EH (cell line): Measurements from ENCODE around the gene TIAM2.

Source experiments
- DNase-seq: peaks from one replicate; pipeline ENCODE4 v3.0.0-alpha.2; 2015; ENCODE audit warnings: low read depth

The TIAM2 gene

GRCh38 chr6:155064303-155064702 is 69.2 kb downstream of the TIAM2 start:
- no peak for DNase-seq

DNA sequence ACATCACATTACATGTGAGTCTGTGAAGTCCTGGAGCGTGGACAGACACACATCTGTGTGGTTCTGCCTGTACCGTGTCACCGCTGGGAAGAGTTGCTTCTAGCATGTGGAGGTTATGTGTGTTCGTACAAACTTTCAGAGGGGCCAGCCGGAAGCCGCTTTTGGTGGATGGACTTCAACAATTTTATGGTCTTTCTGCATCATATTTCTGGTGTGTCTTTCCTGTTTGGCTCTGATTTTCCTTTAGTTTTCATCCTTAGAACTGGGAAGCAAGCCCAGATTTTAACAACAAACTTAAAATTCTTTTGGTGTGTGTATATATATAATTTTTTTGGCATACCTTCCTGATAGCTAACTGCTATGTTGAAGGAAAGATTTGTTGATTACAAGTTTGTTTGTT is 71.2 kb downstream of the TIAM2 start:
- DNase-seq = peak; percentile 84

GRCh38 chr6:155066921-155067680 is 72.0 kb downstream of the TIAM2 start:
- no peak for DNase-seq

DNA sequence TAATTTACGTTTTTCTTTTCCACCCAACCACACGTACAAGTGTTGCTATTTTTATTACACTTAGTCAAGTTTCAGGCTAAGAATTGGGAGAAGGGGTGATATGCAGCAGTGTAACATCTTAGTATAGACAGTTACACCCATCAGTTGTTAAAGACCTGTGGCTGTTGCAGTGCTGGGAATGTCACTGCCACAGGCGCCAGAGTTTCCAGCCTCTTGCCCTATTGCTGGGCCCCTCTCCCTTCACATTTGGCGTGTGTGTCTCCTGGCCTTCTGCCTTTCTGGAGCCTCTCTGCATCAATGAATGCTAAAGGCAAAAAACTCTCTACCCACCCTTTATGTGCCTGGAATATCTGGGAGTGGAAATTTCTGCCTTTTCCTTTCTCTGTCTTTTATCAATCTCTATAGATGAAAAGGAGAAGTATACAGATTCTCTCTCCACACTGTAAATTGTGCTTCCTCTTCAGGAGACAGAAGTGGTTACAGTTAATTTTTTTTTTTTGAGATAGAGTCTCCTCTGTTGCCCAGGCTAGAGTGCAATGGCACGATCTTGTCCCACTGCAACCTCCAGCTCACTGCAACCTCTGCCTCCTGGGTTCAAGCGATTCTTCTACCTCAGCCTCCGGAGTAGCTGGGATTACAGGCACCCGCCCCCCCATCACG is 73.0 kb downstream of the TIAM2 start:
- no peak for DNase-seq

GRCh38 chr6:155069543-155069942 is 74.4 kb downstream of the TIAM2 start:
- no peak for DNase-seq

- no peak for DNase-seq
Measured at GRCh38 chr6:155075930-155076695, 81.0 kb downstream of the TIAM2 start.

GRCh38 chr6:155077331-155077730 is 82.2 kb downstream of the TIAM2 start:
- peak; percentile 76 for DNase-seq

DNA sequence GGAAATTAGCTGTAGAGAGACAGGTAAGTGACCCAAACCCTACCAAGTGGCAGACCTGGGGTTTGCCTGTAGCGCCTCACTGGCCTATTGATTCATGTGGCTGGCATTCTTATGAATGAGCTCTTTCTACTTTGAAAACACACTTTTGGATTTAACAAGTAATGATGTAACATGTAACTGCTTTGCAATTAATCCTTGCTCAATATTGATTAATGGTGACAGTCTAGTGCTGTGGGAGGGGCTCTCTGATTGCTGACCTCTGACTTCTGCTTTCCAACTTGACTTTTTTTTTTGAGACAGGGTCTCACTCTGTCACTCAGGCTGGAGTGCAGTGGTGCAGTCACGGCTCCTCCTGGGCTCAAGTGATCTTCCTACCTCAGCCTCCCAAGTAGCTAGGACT is 82.7 kb downstream of the TIAM2 start:
- DNase-seq = no peak

- peak; percentile 58 for DNase-seq
Measured at GRCh38 chr6:155078331-155078745, 83.2 kb downstream of the TIAM2 start.

DNA sequence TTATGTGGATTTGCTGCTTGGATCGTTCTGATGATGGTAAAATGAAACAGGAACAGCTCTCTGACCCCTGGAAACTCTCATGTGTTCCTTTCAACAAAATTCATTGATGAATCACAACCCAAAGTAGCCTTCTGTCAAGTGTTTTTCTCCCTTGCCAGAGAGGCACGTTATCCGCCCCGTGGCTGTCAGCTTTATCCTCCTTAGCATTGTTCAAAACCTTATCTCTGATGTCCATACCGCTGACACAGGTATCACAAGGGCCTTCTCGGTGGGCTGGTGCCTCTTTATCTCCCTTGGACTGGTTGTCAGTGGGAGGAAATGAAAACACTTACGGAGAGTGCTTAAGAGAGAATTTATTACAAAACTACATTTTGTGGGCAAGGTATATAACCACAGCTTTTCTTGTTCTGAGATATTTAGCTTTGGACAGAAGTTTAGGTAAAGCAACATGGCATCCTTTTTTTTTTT is 84.9 kb downstream of the TIAM2 start:
- no peak for DNase-seq

- peak; percentile 42 for DNase-seq
Measured at GRCh38 chr6:155080881-155081845, 86.0 kb downstream of the TIAM2 start.

- DNase-seq = peak; percentile 77
Measured at GRCh38 chr6:155084431-155085123, 89.5 kb downstream of the TIAM2 start.

GRCh38 chr6:155085582-155086257 is 90.6 kb downstream of the TIAM2 start:
- DNase-seq = peak; percentile 18

GRCh38 chr6:155088856-155089255 is 93.7 kb downstream of the TIAM2 start:
- DNase-seq = no peak

DNA sequence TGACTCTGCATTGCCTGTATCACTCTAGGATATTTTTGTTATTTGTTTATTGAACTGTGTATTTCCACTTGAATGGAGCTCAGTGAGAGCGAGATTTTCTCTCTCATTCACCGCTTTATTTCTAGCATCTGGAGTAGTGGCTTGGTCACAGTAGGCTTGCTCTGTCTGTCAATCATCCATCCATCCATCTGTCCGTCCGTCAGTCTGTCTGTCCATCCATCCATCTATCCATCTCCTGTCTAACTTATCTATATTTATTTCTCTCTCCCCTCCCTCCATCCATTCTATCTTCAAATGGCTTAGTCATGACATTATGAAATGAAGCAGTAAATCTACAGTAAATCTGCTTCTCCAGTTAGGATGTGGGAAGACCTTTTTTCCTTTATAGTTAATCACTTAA is 94.6 kb downstream of the TIAM2 start:
- DNase-seq = peak; percentile 9

DNA sequence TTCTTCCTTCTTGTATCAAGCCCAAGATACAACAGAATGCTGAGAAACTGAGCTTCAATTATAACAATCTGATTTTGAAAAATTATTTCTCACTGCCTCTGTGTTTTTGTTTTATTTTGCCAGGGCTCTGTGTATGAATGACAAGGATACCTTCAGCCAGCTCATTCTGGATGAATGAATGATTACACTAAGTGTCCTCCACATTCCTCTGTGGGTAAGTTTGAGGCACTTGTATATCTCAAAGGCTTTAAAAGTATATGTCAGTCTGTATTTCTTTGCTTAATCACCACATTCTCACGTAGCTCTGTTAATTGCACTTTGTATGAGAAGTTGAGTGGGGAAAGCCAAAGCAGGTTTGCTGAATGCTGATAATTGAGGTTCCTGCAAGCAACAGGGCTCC is 95.1 kb downstream of the TIAM2 start:
- peak; percentile 35 for DNase-seq

DNA sequence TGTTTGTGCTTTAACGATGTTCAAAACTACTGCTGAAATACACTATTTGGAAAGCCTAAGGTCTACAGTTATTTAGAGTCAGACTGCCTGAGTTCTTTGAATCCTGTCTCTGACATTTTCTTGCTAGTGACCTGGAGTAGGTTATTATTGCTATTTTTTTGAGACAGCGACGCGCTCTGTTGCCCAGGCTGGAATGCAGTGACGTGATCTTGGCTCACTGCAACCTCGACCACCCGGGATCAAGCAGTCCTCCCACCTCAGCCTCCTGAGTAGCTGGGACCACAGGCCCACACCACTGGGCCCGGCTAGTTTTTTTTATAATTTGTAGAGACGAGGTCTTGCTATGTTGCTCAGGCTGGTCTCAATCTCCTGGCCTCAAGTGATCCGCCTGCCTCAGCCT is 96.6 kb downstream of the TIAM2 start:
- no peak for DNase-seq

DNA sequence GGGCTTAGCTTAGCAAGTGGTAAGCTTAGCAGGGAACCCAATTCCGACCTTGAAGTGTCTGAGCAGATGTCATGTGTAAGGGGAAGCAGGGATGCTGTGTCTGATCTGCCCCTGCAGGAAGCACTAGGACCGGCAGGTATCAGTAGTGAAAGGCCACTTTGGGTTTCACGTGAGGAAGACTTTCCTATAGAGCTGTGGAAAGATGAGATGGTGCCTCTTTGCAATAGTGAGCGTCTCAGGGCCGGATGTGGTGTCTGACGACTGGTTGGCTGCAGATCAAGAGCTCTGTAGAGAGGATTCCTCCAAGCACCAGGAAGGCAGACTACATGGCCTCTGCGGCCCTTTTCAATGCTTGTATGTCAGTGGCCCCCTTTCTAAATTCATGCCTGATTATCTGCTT is 98.3 kb downstream of the TIAM2 start:
- DNase-seq = no peak

GRCh38 chr6:155100087-155100486 is 105.0 kb downstream of the TIAM2 start:
- no peak for DNase-seq

- no peak for DNase-seq
Measured at GRCh38 chr6:155100591-155100990, 105.5 kb downstream of the TIAM2 start.
